ENCODE results near the gene GINS1. TPM values are rescaled to one million over a fixed set of nuclear protein-coding genes. Genes with fewer than 3 reads are reported as not detected.

Gene GINS1
- polyA plus RNA-seq, 1 of the 3 experiments (the other 2 are of a cell fraction), result 5.1 TPM

DNA sequence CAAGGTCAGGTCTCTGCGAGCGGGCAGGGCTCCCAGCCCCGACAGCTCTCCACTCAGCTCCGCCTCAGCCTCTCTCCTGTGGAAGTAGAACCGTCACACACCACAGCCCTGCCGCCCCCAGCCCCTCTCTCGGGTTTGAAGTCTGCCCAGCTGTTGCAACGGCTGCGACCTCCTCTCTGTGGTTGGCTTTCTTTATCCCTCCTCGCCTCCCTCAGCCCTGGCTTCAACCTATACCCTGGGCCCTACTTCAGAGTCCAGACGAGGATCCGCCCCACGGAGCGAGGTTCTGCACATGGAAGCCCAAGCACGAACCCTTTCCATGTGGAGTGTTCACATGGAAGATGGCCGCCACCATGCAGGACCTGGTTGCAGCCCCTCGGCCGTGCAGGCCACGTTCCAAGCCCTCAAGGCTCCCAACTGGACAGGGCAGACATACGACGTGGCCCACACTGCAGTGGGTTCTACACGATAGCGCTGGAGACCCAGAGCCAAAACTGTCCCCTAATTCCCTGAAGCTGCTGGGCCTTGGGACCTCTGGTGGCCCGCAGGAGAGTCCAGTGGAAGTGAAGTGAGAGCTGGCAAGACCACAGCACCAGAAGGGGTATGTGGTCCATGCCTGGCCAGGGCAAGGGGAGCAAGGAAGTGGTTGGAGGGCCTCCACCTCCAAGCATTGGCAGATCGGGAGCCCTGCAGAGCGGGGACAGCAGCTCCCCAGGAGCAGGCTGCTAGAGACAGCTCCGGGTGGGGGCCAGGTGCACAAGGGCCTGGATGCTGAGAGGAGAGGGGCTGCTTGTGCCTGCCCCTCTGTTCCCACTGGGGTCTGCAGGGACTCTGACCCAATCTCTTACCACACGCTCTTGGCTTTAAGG, 69.8 kb downstream of the GINS1 start:
- CTCF ChIA-PET, result no interaction called here

DNA sequence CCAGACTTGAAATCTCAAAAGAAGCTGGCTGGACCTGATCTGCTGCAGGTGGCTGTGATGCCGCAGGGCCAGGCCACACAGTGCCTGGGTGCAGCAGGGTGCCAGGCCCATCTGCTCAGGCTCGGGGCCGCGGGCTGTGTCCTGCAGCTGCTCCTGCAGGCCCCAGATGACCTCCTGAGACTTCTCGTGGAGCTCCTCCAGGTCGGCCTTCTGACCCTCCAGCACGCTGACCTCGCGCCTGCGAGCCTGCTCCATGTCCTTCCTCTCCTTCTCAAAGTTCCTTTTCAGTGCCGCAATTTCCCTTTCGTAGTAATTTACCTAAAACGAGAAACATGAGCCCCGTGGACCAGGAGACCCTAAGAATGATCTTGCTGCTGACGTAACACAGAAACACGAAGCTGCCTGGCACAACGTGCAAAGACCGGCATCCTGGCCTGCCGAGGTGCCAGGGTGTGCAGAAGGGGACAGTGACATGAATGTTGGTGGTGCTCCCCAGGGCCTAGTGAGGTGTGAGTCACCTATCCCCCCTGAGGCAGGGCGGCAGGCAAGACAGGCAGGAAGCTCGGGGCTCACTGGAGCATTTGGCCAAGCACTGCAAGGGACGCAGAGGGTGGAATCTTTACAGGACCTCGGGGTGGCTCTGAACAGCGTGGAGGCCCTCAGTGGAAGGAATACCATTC, 71.6 kb downstream of the GINS1 start:
- H3K9ac ChIP-seq, result no peak overlapping the region
- no peaks in the 10 kb centered on the region for H3K79me2 ChIP-seq (ENCODE audit: insufficient read depth)
- 88% methylated on average over 20 of the region's 24 CpGs for WGBS (ENCODE audit: low lambda C conversion rate)
- no peaks in the 10 kb centered on the region for H3F3A ChIP-seq (replicated peaks; ENCODE audit: insufficient read depth)
- no peaks in the 10 kb centered on the region for H3K9me2 ChIP-seq
- no peak for DNase-seq
- H3K27ac ChIP-seq (ENCODE audit: low read depth in 2 of 2, low read length in 1 of 2), result no peak overlapping the region
- H4K20me1 ChIP-seq (ENCODE audit: insufficient read depth), result no peaks in the 10 kb centered on the region
- POLR2A ChIA-PET, result interaction anchor here (1.0 kb wide), 1 partner anchor 13 kb away, joined by 3 read pairs; no protein-coding TSS in a partner anchor
- no peaks in the 10 kb centered on the region for H3K9me3 ChIP-seq
- no peaks in the 10 kb centered on the region for H3K27me3 ChIP-seq (ENCODE audit: insufficient read depth)
- no peak overlapping the region for H3K4me2 ChIP-seq
- H3K4me1 ChIP-seq (ENCODE audit: control insufficient read depth in 1 of 2, insufficient read depth in 2 of 2, low read depth in 1 of 2, low read length in 1 of 2), result no peaks in the 10 kb centered on the region
- peaks cover 4 to 49% of the 10 kb centered on the region in 2 experiments for H3K36me3 ChIP-seq (replicated peaks in 1 of 2; ENCODE audit: control insufficient read depth in 1 of 2, insufficient read depth in 2 of 2, low read length in 1 of 2)
- CTCF ChIA-PET, result no interaction called here
- H3K4me3 ChIP-seq (ENCODE audit: low read depth in 2 of 2, low read length in 1 of 2), result no peak overlapping the region
- H2AFZ ChIP-seq (ENCODE audit: low read depth), result no peak overlapping the region
- TF ChIP-seq, protein P1, sequence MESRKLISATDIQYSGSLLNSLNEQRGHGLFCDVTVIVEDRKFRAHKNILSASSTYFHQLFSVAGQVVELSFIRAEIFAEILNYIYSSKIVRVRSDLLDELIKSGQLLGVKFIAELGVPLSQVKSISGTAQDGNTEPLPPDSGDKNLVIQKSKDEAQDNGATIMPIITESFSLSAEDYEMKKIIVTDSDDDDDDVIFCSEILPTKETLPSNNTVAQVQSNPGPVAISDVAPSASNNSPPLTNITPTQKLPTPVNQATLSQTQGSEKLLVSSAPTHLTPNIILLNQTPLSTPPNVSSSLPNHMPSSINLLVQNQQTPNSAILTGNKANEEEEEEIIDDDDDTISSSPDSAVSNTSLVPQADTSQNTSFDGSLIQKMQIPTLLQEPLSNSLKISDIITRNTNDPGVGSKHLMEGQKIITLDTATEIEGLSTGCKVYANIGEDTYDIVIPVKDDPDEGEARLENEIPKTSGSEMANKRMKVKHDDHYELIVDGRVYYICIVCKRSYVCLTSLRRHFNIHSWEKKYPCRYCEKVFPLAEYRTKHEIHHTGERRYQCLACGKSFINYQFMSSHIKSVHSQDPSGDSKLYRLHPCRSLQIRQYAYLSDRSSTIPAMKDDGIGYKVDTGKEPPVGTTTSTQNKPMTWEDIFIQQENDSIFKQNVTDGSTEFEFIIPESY (IDR thresholded peaks at IDR 0.05; ENCODE audit: borderline replicate concordance, low read depth), result no peak
- TF ChIP-seq, protein P2, sequence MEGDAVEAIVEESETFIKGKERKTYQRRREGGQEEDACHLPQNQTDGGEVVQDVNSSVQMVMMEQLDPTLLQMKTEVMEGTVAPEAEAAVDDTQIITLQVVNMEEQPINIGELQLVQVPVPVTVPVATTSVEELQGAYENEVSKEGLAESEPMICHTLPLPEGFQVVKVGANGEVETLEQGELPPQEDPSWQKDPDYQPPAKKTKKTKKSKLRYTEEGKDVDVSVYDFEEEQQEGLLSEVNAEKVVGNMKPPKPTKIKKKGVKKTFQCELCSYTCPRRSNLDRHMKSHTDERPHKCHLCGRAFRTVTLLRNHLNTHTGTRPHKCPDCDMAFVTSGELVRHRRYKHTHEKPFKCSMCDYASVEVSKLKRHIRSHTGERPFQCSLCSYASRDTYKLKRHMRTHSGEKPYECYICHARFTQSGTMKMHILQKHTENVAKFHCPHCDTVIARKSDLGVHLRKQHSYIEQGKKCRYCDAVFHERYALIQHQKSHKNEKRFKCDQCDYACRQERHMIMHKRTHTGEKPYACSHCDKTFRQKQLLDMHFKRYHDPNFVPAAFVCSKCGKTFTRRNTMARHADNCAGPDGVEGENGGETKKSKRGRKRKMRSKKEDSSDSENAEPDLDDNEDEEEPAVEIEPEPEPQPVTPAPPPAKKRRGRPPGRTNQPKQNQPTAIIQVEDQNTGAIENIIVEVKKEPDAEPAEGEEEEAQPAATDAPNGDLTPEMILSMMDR (IDR thresholded peaks at IDR 0.05), result no peak
- TF ChIP-seq GABPA (IDR thresholded peaks at IDR 0.05; ENCODE audit: low read depth), result no peak
- no peak for TF ChIP-seq RFX5 (IDR thresholded peaks at IDR 0.05; ENCODE audit: low read length)
- TF ChIP-seq SMC3 (IDR thresholded peaks at IDR 0.05; ENCODE audit: low read depth, low read length), result no peak
- TF ChIP-seq, protein P3, sequence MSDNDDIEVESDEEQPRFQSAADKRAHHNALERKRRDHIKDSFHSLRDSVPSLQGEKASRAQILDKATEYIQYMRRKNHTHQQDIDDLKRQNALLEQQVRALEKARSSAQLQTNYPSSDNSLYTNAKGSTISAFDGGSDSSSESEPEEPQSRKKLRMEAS (IDR thresholded peaks at IDR 0.05; ENCODE audit: low read depth), result no peak
- TF ChIP-seq FOXJ3 (CRISPR knock-in tag; IDR thresholded peaks at IDR 0.05), result no peak
- no peak for TF ChIP-seq RCOR1 (IDR thresholded peaks at IDR 0.05; ENCODE audit: low read length)
- TF ChIP-seq MEF2A (IDR thresholded peaks at IDR 0.05; ENCODE audit: borderline replicate concordance, low read depth), result no peak

More for the DNA sequence above, 69.8 kb downstream of the GINS1 start:
- Histone ChIP-seq H3K4me1 (ENCODE audit: control insufficient read depth in 1 of 2, insufficient read depth in 2 of 2, low read depth in 1 of 2, low read length in 1 of 2) (no peaks in the 10 kb centered on the region), H3F3A (replicated peaks; ENCODE audit: insufficient read depth) (no peaks in the 10 kb centered on the region), H3K27ac (ENCODE audit: low read depth in 2 of 2, low read length in 1 of 2) (no peak overlapping the region), H2AFZ (ENCODE audit: low read depth) (no peak overlapping the region), H3K4me3 (ENCODE audit: low read depth in 2 of 2, low read length in 1 of 2) (no peak overlapping the region), H3K4me2 (no peak overlapping the region), H4K20me1 (ENCODE audit: insufficient read depth) (no peaks in the 10 kb centered on the region), H3K27me3 (ENCODE audit: insufficient read depth) (no peaks in the 10 kb centered on the region), H3K9me3 (no peaks in the 10 kb centered on the region), H3K9me2 (no peaks in the 10 kb centered on the region), H3K9ac (no peak overlapping the region), H3K36me3 (replicated peaks in 1 of 2; ENCODE audit: control insufficient read depth in 1 of 2, insufficient read depth in 2 of 2, low read length in 1 of 2) (peaks cover 9 to 45% of the 10 kb centered on the region in 2 experiments), H3K79me2 (ENCODE audit: insufficient read depth) (no peaks in the 10 kb centered on the region)
- POLR2A ChIA-PET, result no interaction called here
- DNase-seq, result no peak
- no peak for TF ChIP-seq SIN3A (IDR thresholded peaks at IDR 0.05; ENCODE audit: borderline replicate concordance, low read depth, low read length)
- no peak for TF ChIP-seq MXI1 (IDR thresholded peaks at IDR 0.05; ENCODE audit: low read depth, low read length)
- TF ChIP-seq EZH2phosphoT487 (IDR thresholded peaks at IDR 0.05; ENCODE audit: borderline replicate concordance, low read depth), result no peak
- TF ChIP-seq, protein P4, sequence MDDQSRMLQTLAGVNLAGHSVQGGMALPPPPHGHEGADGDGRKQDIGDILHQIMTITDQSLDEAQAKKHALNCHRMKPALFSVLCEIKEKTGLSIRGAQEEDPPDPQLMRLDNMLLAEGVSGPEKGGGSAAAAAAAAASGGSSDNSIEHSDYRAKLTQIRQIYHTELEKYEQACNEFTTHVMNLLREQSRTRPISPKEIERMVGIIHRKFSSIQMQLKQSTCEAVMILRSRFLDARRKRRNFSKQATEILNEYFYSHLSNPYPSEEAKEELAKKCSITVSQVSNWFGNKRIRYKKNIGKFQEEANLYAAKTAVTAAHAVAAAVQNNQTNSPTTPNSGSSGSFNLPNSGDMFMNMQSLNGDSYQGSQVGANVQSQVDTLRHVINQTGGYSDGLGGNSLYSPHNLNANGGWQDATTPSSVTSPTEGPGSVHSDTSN (IDR thresholded peaks at IDR 0.05), result no peak
- TF ChIP-seq TEAD4 (IDR thresholded peaks at IDR 0.05; ENCODE audit: borderline replicate concordance, insufficient read depth), result no peak
- TF ChIP-seq MEF2A (IDR thresholded peaks at IDR 0.05; ENCODE audit: borderline replicate concordance, low read depth), result no peak
- no peak for TF ChIP-seq RXRA (IDR thresholded peaks at IDR 0.05; ENCODE audit: borderline replicate concordance, low read depth)
- TF ChIP-seq POLR2AphosphoS5 (IDR thresholded peaks at IDR 0.05; ENCODE audit: low read depth, low read length), result no peak
- TF ChIP-seq TAF1 (IDR thresholded peaks at IDR 0.05; ENCODE audit: borderline replicate concordance, low read depth, low read length), result no peak
- TF ChIP-seq, protein P5, sequence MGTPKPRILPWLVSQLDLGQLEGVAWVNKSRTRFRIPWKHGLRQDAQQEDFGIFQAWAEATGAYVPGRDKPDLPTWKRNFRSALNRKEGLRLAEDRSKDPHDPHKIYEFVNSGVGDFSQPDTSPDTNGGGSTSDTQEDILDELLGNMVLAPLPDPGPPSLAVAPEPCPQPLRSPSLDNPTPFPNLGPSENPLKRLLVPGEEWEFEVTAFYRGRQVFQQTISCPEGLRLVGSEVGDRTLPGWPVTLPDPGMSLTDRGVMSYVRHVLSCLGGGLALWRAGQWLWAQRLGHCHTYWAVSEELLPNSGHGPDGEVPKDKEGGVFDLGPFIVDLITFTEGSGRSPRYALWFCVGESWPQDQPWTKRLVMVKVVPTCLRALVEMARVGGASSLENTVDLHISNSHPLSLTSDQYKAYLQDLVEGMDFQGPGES (IDR thresholded peaks at IDR 0.05; ENCODE audit: low read depth, low read length), result no peak
- no peak for TF ChIP-seq RAD21 (IDR thresholded peaks at IDR 0.05; ENCODE audit: low read length)
- TF ChIP-seq FOSL2 (IDR thresholded peaks at IDR 0.05; ENCODE audit: borderline replicate concordance, low read depth), result no peak
- TF ChIP-seq RCOR1 (IDR thresholded peaks at IDR 0.05; ENCODE audit: low read length), result no peak
- no peak for TF ChIP-seq FOXJ3 (CRISPR knock-in tag; IDR thresholded peaks at IDR 0.05)
- TF ChIP-seq RFX5 (IDR thresholded peaks at IDR 0.05; ENCODE audit: low read length), result no peak
- TF ChIP-seq, protein P3 (IDR thresholded peaks at IDR 0.05; ENCODE audit: low read depth), result no peak
- no peak for TF ChIP-seq GABPA (IDR thresholded peaks at IDR 0.05; ENCODE audit: low read depth)
- 96% methylated on average over 28 of the region's 28 CpGs for WGBS (ENCODE audit: low lambda C conversion rate)
